H7 (cell line): ENCODE data around the gene SLC39A8. TPM values are rescaled to one million over a fixed set of nuclear protein-coding genes. Genes with fewer than 3 reads are reported as not detected.
"Not testable (repeated sequence)": the region's sequence is repeated elsewhere in the genome, so short reads cannot be mapped to it uniquely, and the experiment has no call there.

Source experiments
- DNase-seq: peaks from one replicate; pipeline ENCODE4 v3.0.0; 2012
- H3K27me3 ChIP-seq: 2 replicates; pipeline ENCODE4 v1.6.0; 2011; ENCODE audit warnings: mild to moderate bottlenecking, low read length; ENCODE audit not compliant: control insufficient read depth, insufficient read depth
- H3K36me3 ChIP-seq: replicated peaks from 2 replicates; pipeline ENCODE4 v1.5.1; 2011; ENCODE audit warnings: low read length; ENCODE audit not compliant: control insufficient read depth, insufficient read depth
- H3K4me3 ChIP-seq: 2 replicates; pipeline ENCODE4 v1.5.1; 2011; ENCODE audit warnings: low read depth, mild to moderate bottlenecking, control low read depth, low read length, moderate library complexity; ENCODE audit not compliant: insufficient read depth
- total RNA-seq: library from RNA; depleted of rRNA; stranded (reverse); fragments of >200 nt; shearing (Covaris generic); gene quantifications from 2 replicates; pipeline ENCODE4 v1.2.3, GENCODE V29; 2014; rRNA removed

Gene SLC39A8
- total RNA-seq = 33.6 and 40.0 TPM in 2 replicates

DNA sequence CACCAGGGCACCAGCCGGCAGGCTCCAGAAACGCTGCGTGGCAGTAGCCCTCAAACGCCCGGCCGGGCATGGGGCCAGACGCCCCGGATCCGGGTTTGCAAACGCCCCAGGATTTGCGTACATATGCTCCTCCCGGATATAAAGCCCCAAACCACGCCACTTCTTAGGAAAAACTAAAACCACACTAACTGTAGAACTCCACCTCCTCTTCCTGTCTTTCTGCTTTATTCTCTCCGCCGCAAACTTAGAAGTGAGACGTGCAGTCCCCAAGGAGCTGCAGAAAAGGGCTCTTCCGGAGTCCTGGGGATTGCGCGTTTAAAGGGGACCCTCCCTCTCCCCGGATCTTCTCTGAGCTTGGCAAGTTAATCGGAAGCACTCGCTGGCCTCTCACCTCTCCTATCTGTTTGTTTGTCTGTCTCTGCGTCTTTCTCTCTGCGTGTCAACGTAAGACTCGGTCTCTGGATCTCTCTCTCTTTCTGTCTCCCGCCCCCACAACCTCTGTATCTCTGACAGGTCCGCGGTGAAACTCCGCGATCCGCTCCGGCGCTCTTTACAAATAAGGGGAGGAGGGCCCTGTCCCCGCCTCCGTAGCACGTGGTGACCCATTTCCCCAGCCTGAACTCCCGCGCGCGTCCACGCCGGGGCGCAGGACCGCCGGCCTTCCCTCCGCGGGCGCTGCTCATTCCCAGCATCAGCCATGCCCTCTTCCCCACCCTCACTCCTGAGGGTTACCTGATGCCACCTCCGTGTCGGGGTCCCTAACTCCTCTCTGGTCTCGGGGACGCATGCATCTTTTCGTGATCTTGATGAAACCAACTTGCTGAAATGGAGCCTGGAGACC lies at the start of gene SLC39A8:
TSS of gene SLC39A8 (minus strand) at position 529 of the 841 bp plus-strand sequence. CDS start 820 bp downstream, outside the sequence.
- DNase-seq = peak; percentile 88
- peaks cover 10% of the 10 kb centered on the region for H3K27me3 ChIP-seq
- H3K36me3 ChIP-seq = no peaks in the 10 kb centered on the region
- H3K4me3 ChIP-seq = peak within 1 kb of the TSS; percentile 67

- no peak overlapping the region for H3K4me3 ChIP-seq
- no peaks in the 10 kb centered on the region for H3K27me3 ChIP-seq
- DNase-seq = no peak
Observed at GRCh38 chr4:102392033-102392744, 46.9 kb upstream of the SLC39A8 start.

DNA sequence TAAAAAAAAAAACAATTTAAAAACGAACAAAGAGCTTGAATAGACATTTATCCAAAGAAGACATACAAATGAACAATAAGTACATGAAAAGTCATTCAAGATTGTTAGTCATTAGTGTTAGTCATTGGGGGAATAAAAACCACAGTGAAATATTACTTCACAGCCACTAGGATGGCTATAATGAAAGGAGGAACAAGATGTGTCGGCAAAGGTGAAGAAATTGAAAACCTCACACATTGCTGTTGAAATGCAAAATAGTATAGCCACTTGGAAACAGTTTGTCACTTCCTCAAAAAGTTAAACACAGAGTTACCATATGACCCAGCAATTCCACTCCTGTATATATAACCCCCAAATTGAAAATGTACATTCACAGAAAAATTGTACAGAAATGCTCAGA lies 45.2 kb upstream of the SLC39A8 start:
- no peaks in the 10 kb centered on the region for H3K36me3 ChIP-seq
- DNase-seq = no peak
- no peak overlapping the region for H3K4me3 ChIP-seq
- no peaks in the 10 kb centered on the region for H3K27me3 ChIP-seq

More at GRCh38 chr4:102392033-102392744, 46.9 kb upstream of the SLC39A8 start:
- no peaks in the 10 kb centered on the region for H3K36me3 ChIP-seq

DNA sequence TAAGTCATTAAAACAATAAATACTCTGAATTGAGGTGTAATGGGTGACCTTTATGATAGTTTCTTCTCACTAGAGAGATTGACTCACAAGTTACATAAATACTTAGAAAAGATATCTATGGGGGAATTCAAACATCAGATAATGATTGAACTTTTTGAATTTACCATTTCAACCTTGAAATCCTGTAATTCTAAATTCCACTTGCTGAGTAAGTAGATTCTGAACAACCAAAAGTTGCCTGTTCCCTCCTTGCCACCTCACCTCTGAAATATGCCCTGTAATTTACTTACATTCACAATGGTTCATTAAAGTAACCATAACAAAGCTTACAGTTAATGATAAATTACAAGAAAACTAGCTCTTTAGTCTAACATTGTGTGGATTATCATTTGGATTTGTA lies 43.3 kb upstream of the SLC39A8 start:
- Histone ChIP-seq H3K27me3 (no peaks in the 10 kb centered on the region), H3K36me3 (no peaks in the 10 kb centered on the region), H3K4me3 (no peak overlapping the region)
- no peak for DNase-seq

GRCh38 chr4:102387552-102388150 lies 42.4 kb upstream of the SLC39A8 start:
- DNase-seq = no peak
- no peaks in the 10 kb centered on the region for H3K27me3 ChIP-seq
- no peak overlapping the region for H3K4me3 ChIP-seq
- H3K36me3 ChIP-seq = no peaks in the 10 kb centered on the region

DNA sequence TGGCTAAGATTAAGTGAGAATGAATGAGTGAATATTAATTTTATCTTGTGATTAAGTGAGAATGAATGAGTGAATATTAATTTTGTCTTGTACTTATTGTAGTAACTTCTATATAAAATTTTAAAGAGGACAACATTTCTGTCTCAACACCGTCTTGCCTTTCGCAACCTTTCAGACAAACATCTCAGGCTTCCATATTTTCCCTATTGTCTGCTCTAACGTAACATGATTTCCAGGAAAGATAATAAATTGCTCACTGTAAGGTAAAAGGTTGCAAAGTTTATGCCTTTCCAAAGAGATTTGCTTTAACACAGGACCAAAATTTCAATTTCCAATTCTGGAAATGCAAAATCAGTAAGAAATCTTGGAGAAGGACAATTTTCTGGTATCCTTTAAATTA lies 41.7 kb upstream of the SLC39A8 start:
- Histone ChIP-seq H3K4me3 (no peak overlapping the region), H3K36me3 (no peaks in the 10 kb centered on the region), H3K27me3 (no peaks in the 10 kb centered on the region)
- DNase-seq = no peak

DNA sequence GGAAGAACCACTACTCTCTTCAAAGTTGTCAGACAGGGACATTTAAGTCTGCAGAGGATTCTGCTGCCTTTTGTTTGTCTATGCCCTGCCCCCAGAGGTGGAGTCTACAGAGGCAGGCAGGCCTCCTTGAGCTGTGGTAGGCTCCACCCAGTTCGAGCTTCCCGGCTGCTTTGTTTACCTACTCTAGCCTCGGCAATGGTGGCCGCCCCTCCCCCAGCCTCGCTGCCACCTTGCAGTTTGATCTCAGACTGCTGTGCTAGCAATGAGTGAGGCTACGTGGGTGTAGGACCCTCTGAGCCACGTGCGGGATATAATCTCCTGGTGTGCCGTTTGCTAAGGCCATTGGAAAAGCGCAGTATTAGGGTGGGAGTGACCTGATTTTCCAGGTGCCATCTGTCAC lies 35.0 kb upstream of the SLC39A8 start:
- not testable (repeated sequence) for H3K4me3 ChIP-seq, H3K27me3 ChIP-seq, DNase-seq, H3K36me3 ChIP-seq

- Histone ChIP-seq H3K36me3 (no peaks in the 10 kb centered on the region), H3K4me3 (no peak overlapping the region), H3K27me3 (no peaks in the 10 kb centered on the region)
- no peak for DNase-seq
Observed at GRCh38 chr4:102362922-102363432, 17.7 kb upstream of the SLC39A8 start.

- no peak overlapping the region for H3K4me3 ChIP-seq
Observed at GRCh38 chr4:102358128-102358527, 12.8 kb upstream of the SLC39A8 start.

DNA sequence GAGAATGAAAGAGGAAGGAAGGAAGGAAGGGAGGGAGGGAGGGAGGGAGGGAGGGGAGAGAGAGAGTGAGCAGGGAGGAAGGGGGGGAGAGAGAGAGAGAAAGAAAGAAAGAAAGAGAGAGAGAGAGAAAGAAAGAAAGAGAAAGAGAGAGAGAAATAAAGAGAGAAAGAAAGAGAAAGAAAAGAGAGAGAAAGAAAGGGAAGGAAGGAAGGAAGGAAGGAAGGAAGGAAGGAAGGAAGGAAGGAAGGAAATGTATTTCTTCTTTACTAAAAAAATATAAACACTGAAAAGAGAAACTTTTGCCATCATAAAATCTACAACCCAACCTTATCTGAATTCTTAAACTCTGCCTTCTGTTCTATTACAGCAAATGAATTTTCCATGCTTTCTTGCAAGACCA lies 12.4 kb upstream of the SLC39A8 start:
- not testable (repeated sequence) for DNase-seq, H3K36me3 ChIP-seq

More at GRCh38 chr4:102358128-102358527, 12.8 kb upstream of the SLC39A8 start:
- H3K36me3 ChIP-seq = no peaks in the 10 kb centered on the region
- no peak for DNase-seq
- H3K27me3 ChIP-seq = no peaks in the 10 kb centered on the region

DNA sequence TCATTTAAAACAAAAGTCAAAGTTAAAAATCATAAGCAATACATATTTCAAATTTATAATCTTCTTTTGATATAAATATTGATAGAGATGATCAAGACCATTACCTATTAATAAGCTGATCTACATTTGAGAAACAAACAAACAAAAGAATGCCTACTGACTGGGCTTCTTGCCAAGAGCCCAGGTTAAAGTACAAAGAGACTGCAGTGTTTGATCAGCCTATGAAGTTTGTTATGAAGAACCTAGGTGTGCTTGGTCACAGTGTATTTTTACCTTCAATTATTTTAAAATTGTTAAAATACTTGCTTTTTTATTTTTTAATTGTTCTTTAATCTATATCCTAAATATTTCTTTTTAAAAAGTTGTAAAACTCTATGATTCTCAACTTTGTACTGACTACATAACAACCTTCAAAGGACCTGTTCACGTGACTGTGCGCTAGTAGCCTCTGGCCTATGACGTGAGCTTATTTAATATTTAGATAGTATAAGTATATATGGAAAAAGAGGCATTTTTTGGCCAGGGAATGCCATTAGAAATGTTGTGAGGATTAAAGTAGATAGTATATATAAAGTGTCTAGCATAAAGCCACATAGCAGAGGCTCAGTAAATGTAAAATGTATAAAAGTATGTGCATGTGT lies 11.4 kb upstream of the SLC39A8 start:
- Histone ChIP-seq H3K36me3 (no peaks in the 10 kb centered on the region), H3K4me3 (no peak overlapping the region), H3K27me3 (no peaks in the 10 kb centered on the region)
- DNase-seq = no peak

More for the DNA sequence above, 12.4 kb upstream of the SLC39A8 start:
- H3K4me3 ChIP-seq, H3K27me3 ChIP-seq: not testable (repeated sequence)

- H3K4me3 ChIP-seq = no peak overlapping the region
- DNase-seq = no peak
- H3K27me3 ChIP-seq = no peaks in the 10 kb centered on the region
- H3K36me3 ChIP-seq = no peaks in the 10 kb centered on the region
Observed at GRCh38 chr4:102355748-102356147, 10.5 kb upstream of the SLC39A8 start.

DNA sequence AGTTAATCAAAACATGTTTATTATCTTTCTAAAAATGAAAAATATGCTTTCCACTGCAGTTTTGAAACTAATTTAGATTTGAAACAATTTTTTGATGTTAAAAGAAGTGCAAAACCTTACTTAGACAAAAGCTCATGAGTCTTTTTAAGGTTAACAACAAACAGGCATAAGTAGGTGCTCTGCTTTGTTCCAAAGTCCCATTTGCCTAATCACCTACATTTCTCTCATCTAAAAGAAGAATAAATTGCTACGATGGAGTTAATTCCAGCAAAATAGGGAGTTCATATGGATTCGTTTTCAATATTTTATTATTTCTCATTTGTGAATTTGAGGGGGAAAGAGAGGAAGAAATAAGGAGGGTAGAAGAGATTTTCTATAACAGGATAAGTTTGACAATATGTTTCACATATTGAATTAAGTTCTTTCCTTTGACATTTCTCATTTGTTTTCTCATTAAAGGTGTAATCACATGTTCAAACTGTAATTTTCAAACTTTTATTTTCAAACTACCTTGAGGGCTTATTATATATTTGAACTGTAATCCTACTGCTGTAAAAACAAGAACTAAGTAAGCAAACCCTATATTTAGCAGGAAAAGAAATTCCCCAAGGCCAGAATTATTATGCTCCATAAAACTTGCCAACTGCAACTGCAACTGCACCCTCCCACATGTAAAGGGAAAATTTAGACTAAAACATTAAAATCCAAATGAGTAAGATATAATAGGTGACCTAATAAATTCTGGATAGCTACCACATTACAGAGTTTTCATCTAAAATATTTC lies 9.6 kb upstream of the SLC39A8 start:
- H3K36me3 ChIP-seq = no peaks in the 10 kb centered on the region
- no peak for DNase-seq
- H3K27me3 ChIP-seq = no peaks in the 10 kb centered on the region
- H3K4me3 ChIP-seq = no peak overlapping the region
